GM19438 (cell line): ENCODE measurements around the gene RELL2.

Source experiments
- ATAC-seq: cut with Tn5 transposase; IDR thresholded peaks from one replicate; pipeline ENCODE4 v1.9.1; 2021; ENCODE audit warnings: low read depth; ENCODE audit not compliant: unreplicated experiment

Gene RELL2

GRCh38 chr5:141674747-141675146 lies 38.0 kb downstream of the RELL2 start:
- ATAC-seq: no peak

- ATAC-seq: no peak
Measured at GRCh38 chr5:141675672-141676071, 38.9 kb downstream of the RELL2 start.

- no peak for ATAC-seq
Measured at GRCh38 chr5:141677415-141677814, 40.6 kb downstream of the RELL2 start.

- ATAC-seq: no peak
Measured at GRCh38 chr5:141680178-141680577, 43.4 kb downstream of the RELL2 start.

GRCh38 chr5:141680751-141681201 lies 44.0 kb downstream of the RELL2 start:
- ATAC-seq: no peak

- ATAC-seq: no peak
Measured at GRCh38 chr5:141681295-141681694, 44.5 kb downstream of the RELL2 start.

- ATAC-seq: no peak
Measured at GRCh38 chr5:141681695-141682641, 45.2 kb downstream of the RELL2 start, which contains the start of gene ARAP3. TSS of gene ARAP3 (minus strand) at chr5:141682230. CDS start at chr5:141680486, 1,744 bp downstream.

- ATAC-seq: no peak
Measured at GRCh38 chr5:141683596-141684141, 46.9 kb downstream of the RELL2 start.

- no peak for ATAC-seq
Measured at GRCh38 chr5:141685591-141685990, 48.8 kb downstream of the RELL2 start.

GRCh38 chr5:141686648-141687416 lies 50.0 kb downstream of the RELL2 start:
- ATAC-seq: no peak
